ENCODE data around the gene GPR37L1.

Gene GPR37L1

DNA sequence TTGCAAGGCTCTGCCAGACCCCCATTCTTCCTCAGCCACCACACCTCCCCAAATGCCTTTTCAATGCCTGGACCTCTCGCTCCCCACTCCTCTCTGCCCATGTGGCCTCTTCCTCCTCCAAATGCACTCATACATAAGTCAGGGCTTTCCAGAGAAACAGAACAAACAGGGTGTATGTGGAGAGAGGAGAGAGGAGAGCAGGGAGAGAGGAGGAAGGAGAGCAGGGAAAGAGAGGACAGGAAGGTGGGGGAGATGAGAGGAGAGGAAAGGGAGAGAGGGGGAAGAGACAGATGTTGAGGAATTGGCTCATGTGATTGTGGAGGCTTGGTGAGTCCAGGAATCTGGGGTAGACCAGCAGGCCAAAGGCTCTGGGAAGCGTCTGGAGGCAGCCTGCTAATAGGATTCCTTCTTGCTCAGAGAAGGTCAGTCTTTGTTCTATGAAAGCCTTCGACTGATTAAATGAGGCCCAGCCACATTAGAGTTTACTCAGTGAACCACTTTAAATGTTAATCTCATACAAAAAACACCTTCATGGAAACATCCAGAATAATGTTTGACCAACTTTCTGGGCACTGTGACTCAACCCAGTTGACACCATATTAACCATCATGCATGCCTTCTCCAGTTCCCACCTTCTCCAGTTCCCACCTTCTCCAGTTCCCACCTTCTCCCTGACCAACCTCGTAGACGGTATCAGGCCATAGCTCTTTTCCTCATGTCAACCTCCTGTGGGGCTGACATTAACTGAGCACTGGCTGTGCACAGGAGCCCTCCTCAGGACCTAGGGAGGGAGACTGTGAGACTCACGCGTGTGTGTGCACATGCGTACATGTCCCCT is 59.5 kb downstream of the GPR37L1 start:
- no peak for DNase-seq (ENCODE audit: low read depth)
- no peak overlapping the region for H3K4me3 ChIP-seq (ENCODE audit: low read depth, low read length)
- TF ChIP-seq POLR2A (IDR thresholded peaks at IDR 0.05; ENCODE audit: extremely low read depth, insufficient read length), result no peak

Measured in NB4 (cell line).